ENCODE measurements around the gene OR52W1. TPM values are rescaled to one million over a fixed set of nuclear protein-coding genes. Genes with fewer than 3 reads are reported as not detected.

OR52W1 gene
- total RNA-seq, 1 experiment from 2014 or later = not detected

DNA sequence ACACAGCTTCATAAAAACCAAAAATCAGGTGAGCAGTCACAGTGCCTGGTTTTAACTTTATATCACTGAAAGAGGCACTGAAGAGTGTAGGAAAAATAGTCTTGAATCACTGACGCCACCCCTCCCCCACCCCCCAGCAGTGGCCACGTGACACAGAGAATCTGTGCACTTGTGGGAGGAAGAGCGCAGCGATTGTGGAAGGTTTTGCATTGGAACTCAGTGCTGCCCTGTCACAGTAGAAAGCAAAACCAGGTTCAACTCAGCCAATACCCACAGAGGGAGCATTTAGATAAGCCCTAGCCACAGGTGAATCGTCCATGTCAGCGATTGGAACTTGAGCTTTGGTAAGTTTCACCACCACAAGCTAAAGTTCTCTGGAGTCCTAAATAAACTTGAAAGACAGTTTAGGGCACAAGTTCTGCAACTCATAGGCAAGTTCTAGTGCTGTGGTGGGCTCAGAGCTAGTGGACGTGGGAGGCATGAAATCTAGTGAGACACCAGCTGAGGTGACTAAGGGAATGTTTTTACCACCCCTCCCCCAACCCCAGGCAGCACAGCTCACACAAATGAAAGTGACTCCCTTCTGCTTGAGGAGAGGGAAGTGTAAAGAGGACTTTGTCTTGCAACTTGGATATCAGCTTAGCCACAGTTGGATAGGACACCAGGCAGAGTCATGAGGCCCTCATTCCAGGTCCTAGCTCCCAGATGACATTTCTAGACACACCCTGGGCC, 42.2 kb upstream of the OR52W1 start:
- ChIA-PET CTCF (interaction anchor here (0.6 to 1.1 kb wide), 2 partner anchors 77 to 197 kb away, joined by 3 read pairs; no protein-coding TSS in a partner anchor), POLR2A (no interaction called here)
- no peak overlapping the region for H3K27ac Mint-ChIP-seq (ENCODE audit: unreplicated experiment)
- intact Hi-C loops (cut with micrococcal nuclease; ENCODE audit: unreplicated experiment) = no loop called here
- Histone ChIP-seq H3K4me3 (ENCODE audit: low read depth, low read length) (no peak overlapping the region), H3K9me3 (no peaks in the 10 kb centered on the region), H3K27me3 (replicated peaks; ENCODE audit: control insufficient read depth, insufficient read depth, low read length) (no peaks in the 10 kb centered on the region), H3K36me3 (ENCODE audit: control insufficient read depth, insufficient read depth, low read length) (no peaks in the 10 kb centered on the region), H3K4me1 (no peaks in the 10 kb centered on the region)
- DNase-seq = no peak
- TF ChIP-seq, protein P1, sequence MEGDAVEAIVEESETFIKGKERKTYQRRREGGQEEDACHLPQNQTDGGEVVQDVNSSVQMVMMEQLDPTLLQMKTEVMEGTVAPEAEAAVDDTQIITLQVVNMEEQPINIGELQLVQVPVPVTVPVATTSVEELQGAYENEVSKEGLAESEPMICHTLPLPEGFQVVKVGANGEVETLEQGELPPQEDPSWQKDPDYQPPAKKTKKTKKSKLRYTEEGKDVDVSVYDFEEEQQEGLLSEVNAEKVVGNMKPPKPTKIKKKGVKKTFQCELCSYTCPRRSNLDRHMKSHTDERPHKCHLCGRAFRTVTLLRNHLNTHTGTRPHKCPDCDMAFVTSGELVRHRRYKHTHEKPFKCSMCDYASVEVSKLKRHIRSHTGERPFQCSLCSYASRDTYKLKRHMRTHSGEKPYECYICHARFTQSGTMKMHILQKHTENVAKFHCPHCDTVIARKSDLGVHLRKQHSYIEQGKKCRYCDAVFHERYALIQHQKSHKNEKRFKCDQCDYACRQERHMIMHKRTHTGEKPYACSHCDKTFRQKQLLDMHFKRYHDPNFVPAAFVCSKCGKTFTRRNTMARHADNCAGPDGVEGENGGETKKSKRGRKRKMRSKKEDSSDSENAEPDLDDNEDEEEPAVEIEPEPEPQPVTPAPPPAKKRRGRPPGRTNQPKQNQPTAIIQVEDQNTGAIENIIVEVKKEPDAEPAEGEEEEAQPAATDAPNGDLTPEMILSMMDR (IDR thresholded peaks at IDR 0.05; ENCODE audit: insufficient read depth in 1 of 2, low read depth in 1 of 2, low read length in 1 of 2, severe bottlenecking in 1 of 2, unreplicated experiment in 1 of 2) = no peak
- H3K36me3 Mint-ChIP-seq (ENCODE audit: insufficient read depth, unreplicated experiment) = no peaks in the 10 kb centered on the region
- H3K4me3 Mint-ChIP-seq (ENCODE audit: unreplicated experiment) = no peak overlapping the region
- H3K9me3 Mint-ChIP-seq (ENCODE audit: unreplicated experiment) = no peaks in the 10 kb centered on the region
- peaks cover 3% of the 10 kb centered on the region for H3K27me3 Mint-ChIP-seq (ENCODE audit: insufficient read depth, unreplicated experiment)
- no peaks in the 10 kb centered on the region for H3K4me1 Mint-ChIP-seq (ENCODE audit: low read depth, unreplicated experiment)
- BruUV-seq (replicated peaks) = no TSS peak

DNA sequence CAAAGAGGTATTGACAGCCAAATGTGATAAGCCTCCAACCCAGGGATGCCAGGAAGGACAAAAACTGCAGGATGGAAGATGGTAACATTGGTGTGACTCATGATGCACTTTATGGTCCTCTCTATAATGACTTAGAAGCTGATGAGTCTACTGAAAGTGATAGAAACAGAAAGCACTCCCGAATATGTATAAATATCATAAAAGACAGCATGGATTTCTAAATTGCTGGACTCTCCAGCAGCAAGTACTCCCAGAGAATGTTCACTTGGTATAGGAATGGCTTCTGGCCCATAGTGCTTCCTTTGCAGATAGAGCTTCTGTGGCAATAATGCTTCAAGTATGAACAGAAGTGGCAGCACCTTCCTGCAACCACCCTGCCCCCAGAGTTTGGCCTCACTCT, 28.8 kb upstream of the OR52W1 start, which contains the start of gene OR52B2:
Gene OR52B2 (minus strand): TSS at position 101 of the 400 bp plus-strand sequence. CDS start 0 bp downstream, at position 101.
- CTCF ChIA-PET = no interaction called here

DNA sequence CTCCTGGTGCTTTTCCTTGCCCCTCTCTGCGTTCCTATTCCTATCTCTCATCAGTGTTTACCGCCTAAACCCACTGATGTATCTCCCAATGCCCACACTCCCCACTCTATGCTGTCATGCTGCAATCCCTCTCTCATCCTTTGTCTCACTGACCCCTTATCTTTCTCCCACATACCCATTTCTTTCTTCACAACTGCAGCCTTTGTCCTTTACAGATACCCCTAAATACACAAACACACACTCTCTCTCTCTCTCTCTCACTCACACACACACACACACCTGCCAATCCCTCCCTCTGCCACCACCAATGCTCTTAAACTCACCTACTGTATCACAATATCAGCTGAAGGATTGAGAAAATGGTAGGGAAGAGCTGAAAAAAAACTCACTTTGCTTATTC, 23.6 kb upstream of the OR52W1 start:
- no TSS peak for BruUV-seq (replicated peaks)
- no peaks in the 10 kb centered on the region for H3K9me3 Mint-ChIP-seq (ENCODE audit: unreplicated experiment)
- POLR2A ChIA-PET = no interaction called here

More for the DNA sequence above, 28.8 kb upstream of the OR52W1 start, which contains the start of gene OR52B2:
- H3K9me3 ChIP-seq = peaks cover 2% of the 10 kb centered on the region; the same call in 1 of the 2 replicates
- H3K4me1 ChIP-seq = no peaks in the 10 kb centered on the region
- intact Hi-C loops (cut with micrococcal nuclease; ENCODE audit: unreplicated experiment) = no loop called here
- no TSS peak for BruUV-seq (replicated peaks)
- no peak for DNase-seq
- Mint-ChIP-seq H3K4me1 (ENCODE audit: low read depth, unreplicated experiment) (no peaks in the 10 kb centered on the region), H3K36me3 (ENCODE audit: insufficient read depth, unreplicated experiment) (no peaks in the 10 kb centered on the region), H3K9me3 (ENCODE audit: unreplicated experiment) (peaks cover 8% of the 10 kb centered on the region), H3K27ac (ENCODE audit: unreplicated experiment) (no peak within 1 kb of the TSS), H3K4me3 (ENCODE audit: unreplicated experiment) (no peak within 1 kb of the TSS), H3K27me3 (ENCODE audit: insufficient read depth, unreplicated experiment) (peaks cover 16% of the 10 kb centered on the region)
- H3K27me3 ChIP-seq (replicated peaks; ENCODE audit: control insufficient read depth, insufficient read depth, low read length) = no peaks in the 10 kb centered on the region; the same call in 1 of the 2 replicates
- H3K4me3 ChIP-seq (ENCODE audit: low read depth, low read length) = no peak within 1 kb of the TSS
- no peaks in the 10 kb centered on the region for H3K36me3 ChIP-seq (ENCODE audit: control insufficient read depth, insufficient read depth, low read length)
- TF ChIP-seq, protein P1 (IDR thresholded peaks at IDR 0.05; ENCODE audit: insufficient read depth in 1 of 2, low read depth in 1 of 2, low read length in 1 of 2, severe bottlenecking in 1 of 2, unreplicated experiment in 1 of 2) = no peak
- POLR2A ChIA-PET = no interaction called here

More for the DNA sequence above, 23.6 kb upstream of the OR52W1 start:
- intact Hi-C loops (cut with micrococcal nuclease; ENCODE audit: unreplicated experiment) = no loop called here
- TF ChIP-seq, protein P1 (IDR thresholded peaks at IDR 0.05; ENCODE audit: insufficient read depth in 1 of 2, low read depth in 1 of 2, low read length in 1 of 2, severe bottlenecking in 1 of 2, unreplicated experiment in 1 of 2) = no peak
- H3K4me3 Mint-ChIP-seq (ENCODE audit: unreplicated experiment) = no peak overlapping the region
- H3K27ac Mint-ChIP-seq (ENCODE audit: unreplicated experiment) = no peak overlapping the region
- H3K36me3 Mint-ChIP-seq (ENCODE audit: insufficient read depth, unreplicated experiment) = no peaks in the 10 kb centered on the region
- Histone ChIP-seq H3K4me3 (ENCODE audit: low read depth, low read length) (no peak overlapping the region), H3K4me1 (no peaks in the 10 kb centered on the region), H3K9me3 (peaks cover 5% of the 10 kb centered on the region), H3K36me3 (ENCODE audit: control insufficient read depth, insufficient read depth, low read length) (no peaks in the 10 kb centered on the region), H3K27me3 (replicated peaks; ENCODE audit: control insufficient read depth, insufficient read depth, low read length) (no peaks in the 10 kb centered on the region)
- DNase-seq = no peak
- H3K27me3 Mint-ChIP-seq (ENCODE audit: insufficient read depth, unreplicated experiment) = peaks cover 15% of the 10 kb centered on the region
- H3K4me1 Mint-ChIP-seq (ENCODE audit: low read depth, unreplicated experiment) = no peaks in the 10 kb centered on the region
- CTCF ChIA-PET = no interaction called here

Measured in Caco-2 (cell line).